B cell (primary cell): ENCODE results near the gene MEIS2. TPM values are rescaled to one million over a fixed set of nuclear protein-coding genes. Genes with fewer than 3 reads are reported as not detected.

Source experiments
- ATAC-seq: fragments of 200-7000 bp; cut with Tn5 transposase; one replicate; pipeline ENCODE4 v1.10.0; 2021; ENCODE audit warnings: low read depth, mild to moderate bottlenecking, moderate number of reproducible peaks, moderate library complexity
- CTCF ChIA-PET: fragments of 350-600 bp; sonication (Branson Sonifier 250); formaldehyde crosslinking; loops from one replicate; lab custom pipeline; 2021; ENCODE audit warnings: antibody characterized with exemption, inconsistent platforms; lab: Charles Lee
- POLR2A ChIA-PET: fragments of 350-600 bp; sonication (Branson Sonifier 250); formaldehyde crosslinking; loops from one replicate; lab custom pipeline; 2021; ENCODE audit warnings: antibody characterized with exemption; lab: Charles Lee
- DNase-seq: peaks from one replicate; pipeline ENCODE4 v3.0.0; 2013
- H2AFZ ChIP-seq: 2 replicates; pipeline ENCODE4 v1.6.1; 2012; ENCODE audit warnings: mild to moderate bottlenecking, low read depth, low read length; ENCODE audit not compliant: insufficient read depth, poor library complexity, severe bottlenecking
- H3K27ac ChIP-seq, 2 donors: 1 replicate in 1 of 2; 2 replicates in 1 of 2; pipeline ENCODE4 v1.5.1; 2012 to 2013; ENCODE audit warnings: low read length in 2 of 2, mild to moderate bottlenecking in 2 of 2, moderate library complexity in 1 of 2
- H3K27me3 ChIP-seq, 4 experiments: fragments of 200-600 bp in 1 of 4; sonication (generic) in 1 of 4; replicated peaks in 1 of 4; 1 replicate in 2 of 4; 2 replicates in 2 of 4; pipeline versions ENCODE4 v1.6.1 to v1.7.0; 2013 to 2016; ENCODE audit warnings: low read length in 3 of 4, mild to moderate bottlenecking in 2 of 4, mixed read lengths in 1 of 4, moderate library complexity in 1 of 4; ENCODE audit not compliant: insufficient read depth in 4 of 4, control insufficient read depth in 3 of 4; ENCODE audit errors: control extremely low read depth in 1 of 4
- H3K36me3 ChIP-seq, 2 experiments: replicated peaks in 1 of 2; 1 replicate in 1 of 2; 2 replicates in 1 of 2; pipeline versions ENCODE4 v1.6.1 to v1.7.1; 2013; ENCODE audit warnings: low read length in 1 of 2; ENCODE audit not compliant: insufficient read depth in 2 of 2, control insufficient read depth in 1 of 2; ENCODE audit errors: control extremely low read depth in 1 of 2, extremely low read depth in 1 of 2
- H3K4me1 ChIP-seq, 2 donors: fragments of 200-600 bp in 1 of 2; sonication (generic) in 1 of 2; 1 replicate in 1 of 2; 2 replicates in 1 of 2; pipeline versions ENCODE4 v1.5.1 to v1.6.1; 2013 to 2017; ENCODE audit warnings: low read length in 2 of 2; ENCODE audit not compliant: control insufficient read depth in 2 of 2, insufficient read depth in 2 of 2
- H3K4me2 ChIP-seq: replicated peaks from 2 replicates; pipeline ENCODE3; 2012; ENCODE audit warnings: mild to moderate bottlenecking, low read depth, low read length; ENCODE audit not compliant: poor library complexity, severe bottlenecking
- H3K4me3 ChIP-seq, 5 experiments: fragments of 200-600 bp in 1 of 5; sonication (generic) in 1 of 5; 1 replicate in 3 of 5; 2 replicates in 2 of 5; pipeline versions ENCODE4 v1.5.1 to v1.7.0; 2011 to 2016; ENCODE audit warnings: low read length in 4 of 5, mild to moderate bottlenecking in 4 of 5, low read depth in 2 of 5, control low read depth in 1 of 5, moderate library complexity in 1 of 5; ENCODE audit not compliant: insufficient read depth in 1 of 5; ENCODE audit errors: control extremely low read depth in 1 of 5, extremely low read depth in 1 of 5
- H3K79me2 ChIP-seq: fragments of 200-600 bp; sonication (generic); one replicate; pipeline ENCODE4 v1.6.0; 2016; ENCODE audit warnings: low read length; ENCODE audit not compliant: control insufficient read depth, insufficient read depth
- H3K9ac ChIP-seq: fragments of 200-600 bp; sonication (generic); 2 replicates; pipeline ENCODE4 v1.6.1; 2017; ENCODE audit warnings: mild to moderate bottlenecking, low read length, moderate library complexity
- H3K9me3 ChIP-seq, 3 donors: one replicate each; pipeline versions ENCODE4 v1.6.1 to v1.7.1; 2013; ENCODE audit warnings: low read length in 2 of 3; ENCODE audit not compliant: control insufficient read depth in 2 of 3, insufficient read depth in 1 of 3; ENCODE audit errors: control extremely low read depth in 1 of 3
- H4K20me1 ChIP-seq: 2 replicates; pipeline ENCODE4 v1.6.0; 2012; ENCODE audit warnings: mild to moderate bottlenecking, low read length; ENCODE audit not compliant: insufficient read depth, control insufficient read depth, poor library complexity, severe bottlenecking
- H3K27ac Mint-ChIP-seq: one replicate; pipeline ENCODE4 v1.8.0; 2021; ENCODE audit warnings: mixed read lengths
- H3K27me3 Mint-ChIP-seq: one replicate; pipeline ENCODE4 v1.8.0; 2021; ENCODE audit warnings: mixed read lengths
- H3K4me1 Mint-ChIP-seq: one replicate; pipeline ENCODE4 v1.8.0; 2021; ENCODE audit warnings: mixed read lengths
- H3K4me3 Mint-ChIP-seq: one replicate; pipeline ENCODE4 v1.8.0; 2021; ENCODE audit warnings: mixed read lengths
- H3K9me3 Mint-ChIP-seq: one replicate; pipeline ENCODE4 v1.8.0; 2022; ENCODE audit warnings: mixed read lengths; ENCODE audit not compliant: insufficient read depth
- CTCF ChIP-seq: fragments of 200-600 bp; IDR thresholded peaks from one replicate; pipeline ENCODE4 v1.8.0; 2022; ENCODE audit warnings: antibody characterized with exemption, mild to moderate bottlenecking
- EZH2 ChIP-seq: IDR thresholded peaks from 2 replicates; pipeline ENCODE4 v1.6.1; 2012; ENCODE audit warnings: borderline replicate concordance, low read depth, mild to moderate bottlenecking, moderate library complexity, low read length; ENCODE audit not compliant: insufficient read depth, poor library complexity, severe bottlenecking
- WGBS: methylation state at CpG from one replicate; pipeline ENCODE4 v1.1.5; 2013; ENCODE audit warnings: missing lambda C conversion rate; ENCODE audit not compliant: insufficient coverage; 5-methylcytosine and 5-hydroxymethylcytosine counted together
- intact Hi-C: fragments of 100-400 bp; cut with micrococcal nuclease; formaldehyde crosslinking; loops from one replicate; pipeline ENCODE4 v1.10.0; 2022
- polyA plus RNA-seq: library from polyadenylated mRNA; depleted of rRNA; stranded (reverse); fragments of >200 nt; gene quantifications from 2 replicates; pipeline ENCODE4 v1.2.3, GENCODE V29; 2012
- small RNA-seq: library from RNA; depleted of rRNA; stranded (forward); fragments of <200 nt; gene quantifications from one replicate; pipeline ENCODE3, GENCODE V24; 2012; ENCODE audit warnings: low replicate concordance, low read depth; ENCODE audit not compliant: insufficient read length
- total RNA-seq, 2 donors: library from RNA; stranded (reverse); fragments of 120-200 nt in 1 of 2; gene quantifications; 1 replicate in 1 of 2; 2 replicates in 1 of 2; pipeline versions ENCODE4 v1.2.3 to v1.2.4, GENCODE V29; 2013 to 2022

Gene MEIS2
- total and polyA plus RNA-seq, 2 donors (not counting 1 experiment from before 2014, with no cell fraction given): 0.22 TPM; not detected in 1

- no peaks in the 10 kb centered on the region for H3K9me3 ChIP-seq
- WGBS: 63% methylated on average over 4 of the region's 5 CpGs
- H3K36me3 ChIP-seq: no peaks in the 10 kb centered on the region
- no peaks in the 10 kb centered on the region for H4K20me1 ChIP-seq
- no peaks in the 10 kb centered on the region for H3K4me1 ChIP-seq
- no peaks in the 10 kb centered on the region for H3K79me2 ChIP-seq
- Mint-ChIP-seq H3K27me3 (peaks cover 14% of the 10 kb centered on the region), H3K4me1 (no peaks in the 10 kb centered on the region), H3K9me3 (no peaks in the 10 kb centered on the region), H3K4me3 (no peak overlapping the region), H3K27ac (no peak overlapping the region)
- POLR2A ChIA-PET: no interaction called here
- CTCF ChIA-PET: no interaction called here
- TF ChIP-seq EZH2 (no peak), CTCF (no peak)
- no peak overlapping the region for H3K4me2 ChIP-seq
- no peak overlapping the region for H3K27ac ChIP-seq
- DNase-seq (no peak), ATAC-seq (no peak)
- intact Hi-C loops: no loop called here
- H3K27me3 ChIP-seq: no peaks in the 10 kb centered on the region
- H3K4me3 ChIP-seq: no peak overlapping the region
- no peak overlapping the region for H3K9ac ChIP-seq
- H2AFZ ChIP-seq: no peak overlapping the region
Observed at GRCh38 chr15:36841193-36841592, 259.2 kb downstream of the MEIS2 start.

Small RNAs within 50 kb of the gene (small RNA-seq; reads per million reads assigned to genes)
- gene MIR8063 (not detected), gene RF00012 (not detected), gene RF00019 (not detected)
